Endothelial cell of umbilical vein (primary cell): ENCODE results near the gene SFMBT2. TPM values are rescaled to one million over a fixed set of nuclear protein-coding genes. Genes with fewer than 3 reads are reported as not detected.

Experiments used
- BruUV-seq: library from RNA; stranded (reverse); fragments of 400-500 nt; replicated peaks from 2 replicates; lab custom pipeline; 2021; lab: Mats Ljungman, UMichigan
- CTCF ChIA-PET: fragments of 300-600, 350-600 bp; sonication (Branson Sonifier 250); formaldehyde crosslinking; loops from one replicate; lab custom pipeline; 2021; ENCODE audit warnings: antibody characterized with exemption, inconsistent platforms; lab: Charles Lee
- POLR2A ChIA-PET: fragments of 300-600, 350-600 bp; sonication (Branson Sonifier 250); formaldehyde crosslinking; loops from one replicate; lab custom pipeline; 2021; ENCODE audit warnings: antibody characterized with exemption, inconsistent platforms; lab: Charles Lee
- DNase-seq: peaks from one replicate; pipeline ENCODE4 v3.0.0-alpha.2; 2011; ENCODE audit warnings: low read depth, low spot score
- FAIRE-seq: peaks from 2 replicates; lab custom pipeline; 2011; peaks lifted over from hg19 to GRCh38; lab: Jason Lieb, UNC
- H2AFZ ChIP-seq: 2 replicates; pipeline ENCODE4 v1.6.0; 2012; ENCODE audit warnings: low read depth, low read length, control low read depth, inconsistent platforms
- H3K27ac ChIP-seq: 2 replicates; pipeline ENCODE4 v1.5.1; 2011; ENCODE audit warnings: low read depth, mild to moderate bottlenecking, control low read depth, low read length, moderate library complexity; ENCODE audit not compliant: insufficient read depth
- H3K27me3 ChIP-seq, 2 experiments: 2 replicates each; pipeline versions ENCODE4 v1.6.0 to v1.6.1; 2011; ENCODE audit warnings: low read length in 2 of 2, mixed read lengths in 1 of 2; ENCODE audit not compliant: control insufficient read depth in 2 of 2, insufficient read depth in 2 of 2
- H3K36me3 ChIP-seq, 2 experiments: 2 replicates in 1 of 2; 3 replicates in 1 of 2; pipeline ENCODE4 v1.5.1; 2011; ENCODE audit warnings: low read length in 2 of 2, mild to moderate bottlenecking in 1 of 2, moderate library complexity in 1 of 2; ENCODE audit not compliant: control insufficient read depth in 2 of 2, insufficient read depth in 2 of 2; ENCODE audit errors: extremely low read depth in 1 of 2
- H3K4me1 ChIP-seq: 3 replicates; pipeline ENCODE4 v1.5.1; 2011; ENCODE audit warnings: mild to moderate bottlenecking, low read length; ENCODE audit not compliant: control insufficient read depth, insufficient read depth; ENCODE audit errors: extremely low read depth
- H3K4me2 ChIP-seq: 2 replicates; pipeline ENCODE4 v1.6.1; 2011; ENCODE audit warnings: low read length, control low read depth, mixed read lengths; ENCODE audit not compliant: insufficient read depth
- H3K4me3 ChIP-seq, 3 experiments: fragments of 200-600 bp in 1 of 3; sonication (generic), shearing (Covaris generic) in 1 of 3; replicated peaks in 1 of 3; 2 replicates each; pipeline ENCODE4 v1.5.1; 2011 to 2016; ENCODE audit warnings: control low read depth in 3 of 3, low read length in 3 of 3, mild to moderate bottlenecking in 2 of 3, inconsistent platforms in 1 of 3, low read depth in 1 of 3, moderate library complexity in 1 of 3; ENCODE audit not compliant: insufficient read depth in 1 of 3
- H3K79me2 ChIP-seq: 2 replicates; pipeline ENCODE4 v1.6.0; 2012; ENCODE audit warnings: low read length, inconsistent platforms; ENCODE audit not compliant: control insufficient read depth, insufficient read depth
- H3K9ac ChIP-seq: replicated peaks from 2 replicates; pipeline ENCODE3; 2011; ENCODE audit warnings: low read length, control low read depth; ENCODE audit not compliant: insufficient read depth; ENCODE audit errors: extremely low read depth
- H3K9me1 ChIP-seq: replicated peaks from 3 replicates; pipeline ENCODE4 v1.6.0; 2011; ENCODE audit warnings: mild to moderate bottlenecking, low read length; ENCODE audit not compliant: control insufficient read depth, insufficient read depth; ENCODE audit errors: extremely low read depth
- H3K9me3 ChIP-seq: replicated peaks from 2 replicates; pipeline ENCODE4 v1.5.1; 2012; ENCODE audit warnings: low read length, inconsistent platforms; ENCODE audit not compliant: control insufficient read depth, insufficient read depth
- H4K20me1 ChIP-seq: replicated peaks from 2 replicates; pipeline ENCODE3; 2011; ENCODE audit warnings: mild to moderate bottlenecking, low read length; ENCODE audit not compliant: control insufficient read depth, insufficient read depth; ENCODE audit errors: extremely low read depth
- CTCF ChIP-seq, 2 donors: IDR thresholded peaks; 1 replicate in 1 of 2; 2 replicates in 1 of 2; pipeline ENCODE4 v1.5.1; 2011; ENCODE audit warnings: low read length in 2 of 2, mild to moderate bottlenecking in 2 of 2, moderate library complexity in 2 of 2, control low read depth in 1 of 2, inconsistent platforms in 1 of 2, low read depth in 1 of 2; ENCODE audit not compliant: insufficient read depth in 1 of 2; ENCODE audit errors: extremely low read depth in 1 of 2
- EZH2 ChIP-seq: IDR thresholded peaks from 2 replicates; pipeline ENCODE4 v1.6.1; 2012; ENCODE audit warnings: borderline replicate concordance, low read depth, mild to moderate bottlenecking, moderate library complexity, low read length, inconsistent platforms; ENCODE audit not compliant: severe bottlenecking
- FOS ChIP-seq: IDR thresholded peaks from 2 replicates; pipeline ENCODE4 v1.6.1; 2011; ENCODE audit warnings: mild to moderate bottlenecking, low read length, moderate library complexity, borderline replicate concordance; ENCODE audit not compliant: insufficient read depth
- GATA2 ChIP-seq: IDR thresholded peaks from 2 replicates; pipeline ENCODE4 v1.7.0; 2011; ENCODE audit warnings: low read depth, mild to moderate bottlenecking, moderate library complexity, mixed read lengths, low read length; ENCODE audit not compliant: insufficient read length, insufficient read depth
- JUN ChIP-seq: IDR thresholded peaks from 2 replicates; pipeline ENCODE4 v1.6.1; 2011; ENCODE audit warnings: borderline replicate concordance, low read depth; ENCODE audit not compliant: insufficient read length, insufficient read depth
- MAX ChIP-seq: IDR thresholded peaks from 2 replicates; pipeline ENCODE4 v1.6.1; 2011; ENCODE audit not compliant: insufficient read depth, insufficient read length
- MYC ChIP-seq: IDR thresholded peaks from one replicate; pipeline ENCODE4 v1.6.1; 2011; ENCODE audit warnings: mild to moderate bottlenecking, low read depth, low read length
- POLR2A ChIP-seq: IDR thresholded peaks from 2 replicates; pipeline ENCODE4 v1.6.1; 2012; ENCODE audit warnings: low read depth, mild to moderate bottlenecking, control low read depth, low read length
- POLR2AphosphoS5 ChIP-seq: IDR thresholded peaks from 2 replicates; pipeline ENCODE4 v1.6.1; 2012; ENCODE audit warnings: low read depth, mild to moderate bottlenecking, control low read depth, low read length, moderate library complexity; ENCODE audit not compliant: insufficient read depth
- dilution Hi-C: fragments of 300-500 bp; cut with MboI; formaldehyde crosslinking; loops from one replicate; pipeline ENCODE4 v1.15.0; 2019; ENCODE audit warnings: low sequenced_read_pairs; ENCODE audit not compliant: extremely low pct_ligation_motif_present
- intact Hi-C: fragments of 100-400 bp; cut with micrococcal nuclease; formaldehyde crosslinking; loops from one replicate; pipeline ENCODE4 v1.10.0; 2022
- polyA plus RNA-seq, 4 experiments: library from polyadenylated mRNA; depleted of rRNA in 3 of 4; stranded (reverse) in 3 of 4; unstranded in 1 of 4; fragments of >200 nt; gene quantifications; 2 replicates each; pipeline versions ENCODE4 v1.2.1 to v1.2.3, GENCODE V29; 2011 to 2012; ENCODE audit warnings: missing spikeins in 1 of 4
- total RNA-seq: library from RNA; stranded (reverse); gene quantifications from 2 replicates; pipeline ENCODE4 v1.2.3, GENCODE V29; 2021

Gene SFMBT2
- total and polyA plus RNA-seq, 2 donors (not counting 3 experiments of a cell fraction or from before 2014, with no cell fraction given) = 0.14 to 0.64 TPM

GRCh38 chr10:7351894-7352293 is 58.9 kb downstream of the SFMBT2 start:
- H3K27me3 ChIP-seq = no peaks in the 10 kb centered on the region
- no peaks in the 10 kb centered on the region for H3K4me1 ChIP-seq
- H3K9ac ChIP-seq = no peak overlapping the region
- ChIA-PET POLR2A (no interaction called here), CTCF (no interaction called here)
- no TSS peak for BruUV-seq
- H2AFZ ChIP-seq = no peak overlapping the region
- H3K9me1 ChIP-seq = no peaks in the 10 kb centered on the region
- no peaks in the 10 kb centered on the region for H3K79me2 ChIP-seq
- dilution Hi-C loops = no loop called here
- no peaks in the 10 kb centered on the region for H4K20me1 ChIP-seq
- H3K4me3 ChIP-seq = no peak overlapping the region
- no peaks in the 10 kb centered on the region for H3K36me3 ChIP-seq
- intact Hi-C loops = no loop called here
- H3K27ac ChIP-seq = no peak overlapping the region
- H3K9me3 ChIP-seq = no peaks in the 10 kb centered on the region
- TF ChIP-seq CTCF (IDR thresholded peaks at IDR 0.05; ENCODE audit: extremely low read depth in 1 of 2, insufficient read depth in 1 of 2, low read depth in 1 of 2, low read length in 2 of 2) = no peak
- no peak for TF ChIP-seq POLR2AphosphoS5
- no peak for TF ChIP-seq POLR2A
- no peak for TF ChIP-seq FOS
- no peak for TF ChIP-seq EZH2
- TF ChIP-seq JUN = no peak
- TF ChIP-seq MAX = no peak
- TF ChIP-seq GATA2 = no peak
- TF ChIP-seq MYC = no peak
- FAIRE-seq (no peak), DNase-seq (no peak)
- no peak overlapping the region for H3K4me2 ChIP-seq
